Keratinocyte (primary cell): Measurements from ENCODE around the gene FGF1. TPM values are rescaled to one million over a fixed set of nuclear protein-coding genes. Genes with fewer than 3 reads are reported as not detected.

Source experiments
- DNase-seq: peaks from one replicate; pipeline ENCODE4 v3.0.0-alpha.2; 2011; ENCODE audit warnings: low read depth, missing footprints, low spot score
- FAIRE-seq: peaks from 2 replicates; lab custom pipeline; 2011; peaks lifted over from hg19 to GRCh38; lab: Jason Lieb, UNC
- H2AFZ ChIP-seq: 2 replicates; pipeline ENCODE4 v1.6.0; 2012; ENCODE audit warnings: low read length, control low read depth, inconsistent platforms; ENCODE audit not compliant: control insufficient read depth
- H3K27ac ChIP-seq: 2 replicates; pipeline ENCODE4 v1.5.1; 2011; ENCODE audit warnings: low read length; ENCODE audit not compliant: control insufficient read depth, insufficient read depth
- H3K27me3 ChIP-seq: 3 replicates; pipeline ENCODE4 v1.6.0; 2011; ENCODE audit warnings: low read length; ENCODE audit not compliant: control insufficient read depth, insufficient read depth; ENCODE audit errors: extremely low read depth
- H3K36me3 ChIP-seq, 2 experiments: 2 replicates in 1 of 2; 3 replicates in 1 of 2; pipeline ENCODE4 v1.5.1; 2011; ENCODE audit warnings: low read length in 2 of 2, mild to moderate bottlenecking in 1 of 2; ENCODE audit not compliant: control insufficient read depth in 2 of 2, insufficient read depth in 2 of 2; ENCODE audit errors: extremely low read depth in 1 of 2
- H3K4me1 ChIP-seq: 3 replicates; pipeline ENCODE4 v1.5.1; 2011; ENCODE audit warnings: low read length; ENCODE audit not compliant: control insufficient read depth, insufficient read depth; ENCODE audit errors: extremely low read depth
- H3K4me2 ChIP-seq: 3 replicates; pipeline ENCODE4 v1.6.0; 2011; ENCODE audit warnings: low read depth, low read length; ENCODE audit not compliant: control insufficient read depth, insufficient read depth; ENCODE audit errors: extremely low read depth
- H3K4me3 ChIP-seq, 3 experiments: fragments of 200-600 bp in 1 of 3; sonication (generic) in 1 of 3; 2 replicates in 2 of 3; 3 replicates in 1 of 3; pipeline ENCODE4 v1.5.1; 2011 to 2016; ENCODE audit warnings: low read length in 3 of 3, mild to moderate bottlenecking in 3 of 3, control low read depth in 2 of 3, inconsistent platforms in 1 of 3, low read depth in 1 of 3, mixed read lengths in 1 of 3, mixed run types in 1 of 3, moderate library complexity in 1 of 3; ENCODE audit not compliant: control insufficient read depth in 2 of 3, insufficient read depth in 2 of 3; ENCODE audit errors: extremely low read depth in 1 of 3
- H3K79me2 ChIP-seq: 2 replicates; pipeline ENCODE4 v1.6.0; 2012; ENCODE audit warnings: low read length; ENCODE audit not compliant: control insufficient read depth, insufficient read depth
- H3K9ac ChIP-seq: 3 replicates; pipeline ENCODE4 v1.6.0; 2011; ENCODE audit warnings: low read length; ENCODE audit not compliant: control insufficient read depth, insufficient read depth; ENCODE audit errors: extremely low read depth
- H3K9me1 ChIP-seq: 3 replicates; pipeline ENCODE4 v1.6.0; 2011; ENCODE audit warnings: low read length; ENCODE audit not compliant: control insufficient read depth, insufficient read depth; ENCODE audit errors: extremely low read depth
- H3K9me3 ChIP-seq: 2 replicates; pipeline ENCODE4 v1.5.1; 2012; ENCODE audit warnings: low read depth, low read length; ENCODE audit not compliant: control insufficient read depth
- H4K20me1 ChIP-seq: 3 replicates; pipeline ENCODE4 v1.6.0; 2011; ENCODE audit warnings: low read length; ENCODE audit not compliant: control insufficient read depth, insufficient read depth; ENCODE audit errors: extremely low read depth
- CTCF ChIP-seq, 3 experiments: IDR thresholded peaks in 1 of 3; conservative IDR thresholded peaks in 1 of 3; optimal IDR thresholded peaks in 1 of 3; 2 replicates in 2 of 3; 3 replicates in 1 of 3; pipeline versions ENCODE3 to v1.5.1; 2011; ENCODE audit warnings: low read length in 3 of 3, mild to moderate bottlenecking in 3 of 3, moderate library complexity in 2 of 3, control low read depth in 1 of 3, inconsistent platforms in 1 of 3; ENCODE audit not compliant: insufficient read depth in 2 of 3; ENCODE audit errors: extremely low read depth in 1 of 3
- EZH2 ChIP-seq: IDR thresholded peaks from one replicate; pipeline ENCODE4 v1.6.1; 2012; ENCODE audit warnings: inconsistent platforms, mild to moderate bottlenecking, low read length, moderate library complexity
- dilution Hi-C: fragments of 300-500 bp; cut with MboI; formaldehyde crosslinking; loops from one replicate; pipeline ENCODE4 v1.7.0; 2020; ENCODE audit warnings: low sequenced_read_pairs; ENCODE audit not compliant: extremely low pct_ligation_motif_present
- polyA plus RNA-seq, 5 experiments: library from polyadenylated mRNA; depleted of rRNA in 3 of 5; stranded (reverse) in 3 of 5; stranded (forward) in 1 of 5; unstranded in 1 of 5; fragments of >200 nt; gene quantifications; 1 replicate in 1 of 5; 2 replicates in 3 of 5; 3 replicates in 1 of 5; pipeline versions ENCODE4 v1.2.1 to v1.2.3, GENCODE V29; 2011 to 2012; ENCODE audit warnings: missing spikeins in 2 of 5, low read depth in 1 of 5, low replicate concordance in 1 of 5

Gene FGF1
- polyA plus RNA-seq, 1 donor (not counting 4 experiments of a cell fraction or from before 2014, with no cell fraction given), result 2.4 TPM

GRCh38 chr5:142609142-142609541, 76.7 kb downstream of the FGF1 start:
- FAIRE-seq (no peak), DNase-seq (no peak)
- dilution Hi-C loops, result no loop called here
- Histone ChIP-seq H2AFZ (no peak overlapping the region), H3K4me2 (no peak overlapping the region), H3K9ac (no peak overlapping the region), H3K9me3 (no peaks in the 10 kb centered on the region), H3K9me1 (no peaks in the 10 kb centered on the region), H3K4me1 (peaks cover 11% of the 10 kb centered on the region), H4K20me1 (no peaks in the 10 kb centered on the region), H3K4me3 (no peak overlapping the region), H3K36me3 (no peaks in the 10 kb centered on the region), H3K79me2 (no peaks in the 10 kb centered on the region), H3K27me3 (no peaks in the 10 kb centered on the region), H3K27ac (no peak overlapping the region)
- TF ChIP-seq EZH2, result no peak
- TF ChIP-seq CTCF (optimal IDR thresholded peaks at IDR 0.05 in 1 of 3, IDR thresholded peaks at IDR 0.05 in 1 of 3, conservative IDR thresholded peaks at IDR 0.05 in 1 of 3; ENCODE audit: extremely low read depth in 1 of 3, insufficient read depth in 2 of 3, low read length in 3 of 3), result no peak

GRCh38 chr5:142608081-142608480, 77.8 kb downstream of the FGF1 start:
- no peak for FAIRE-seq
- no peak overlapping the region for H2AFZ ChIP-seq
- H3K4me2 ChIP-seq, result no peak overlapping the region
- H3K27me3 ChIP-seq, result no peaks in the 10 kb centered on the region
- DNase-seq, result no peak
- no peak for TF ChIP-seq CTCF (optimal IDR thresholded peaks at IDR 0.05 in 1 of 3, IDR thresholded peaks at IDR 0.05 in 1 of 3, conservative IDR thresholded peaks at IDR 0.05 in 1 of 3; ENCODE audit: extremely low read depth in 1 of 3, insufficient read depth in 2 of 3, low read length in 3 of 3)
- no peak for TF ChIP-seq EZH2
- no peak overlapping the region for H3K27ac ChIP-seq
- H3K36me3 ChIP-seq, result no peaks in the 10 kb centered on the region
- H3K4me3 ChIP-seq, result no peak overlapping the region
- no peaks in the 10 kb centered on the region for H3K79me2 ChIP-seq
- no peak overlapping the region for H3K9ac ChIP-seq
- H3K4me1 ChIP-seq, result peaks cover 12% of the 10 kb centered on the region
- H4K20me1 ChIP-seq, result no peaks in the 10 kb centered on the region
- no peaks in the 10 kb centered on the region for H3K9me3 ChIP-seq
- dilution Hi-C loops, result no loop called here
- H3K9me1 ChIP-seq, result no peaks in the 10 kb centered on the region
